Ecto neural progenitor cell (in vitro differentiated cells): ENCODE results near the gene FRA10AC1.

Experiments
- DNase-seq: peaks from one replicate; pipeline ENCODE4 v3.0.0-alpha.2; 2018; ENCODE audit warnings: low spot score

The FRA10AC1 gene, protein sequence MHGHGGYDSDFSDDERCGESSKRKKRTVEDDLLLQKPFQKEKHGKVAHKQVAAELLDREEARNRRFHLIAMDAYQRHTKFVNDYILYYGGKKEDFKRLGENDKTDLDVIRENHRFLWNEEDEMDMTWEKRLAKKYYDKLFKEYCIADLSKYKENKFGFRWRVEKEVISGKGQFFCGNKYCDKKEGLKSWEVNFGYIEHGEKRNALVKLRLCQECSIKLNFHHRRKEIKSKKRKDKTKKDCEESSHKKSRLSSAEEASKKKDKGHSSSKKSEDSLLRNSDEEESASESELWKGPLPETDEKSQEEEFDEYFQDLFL

DNA sequence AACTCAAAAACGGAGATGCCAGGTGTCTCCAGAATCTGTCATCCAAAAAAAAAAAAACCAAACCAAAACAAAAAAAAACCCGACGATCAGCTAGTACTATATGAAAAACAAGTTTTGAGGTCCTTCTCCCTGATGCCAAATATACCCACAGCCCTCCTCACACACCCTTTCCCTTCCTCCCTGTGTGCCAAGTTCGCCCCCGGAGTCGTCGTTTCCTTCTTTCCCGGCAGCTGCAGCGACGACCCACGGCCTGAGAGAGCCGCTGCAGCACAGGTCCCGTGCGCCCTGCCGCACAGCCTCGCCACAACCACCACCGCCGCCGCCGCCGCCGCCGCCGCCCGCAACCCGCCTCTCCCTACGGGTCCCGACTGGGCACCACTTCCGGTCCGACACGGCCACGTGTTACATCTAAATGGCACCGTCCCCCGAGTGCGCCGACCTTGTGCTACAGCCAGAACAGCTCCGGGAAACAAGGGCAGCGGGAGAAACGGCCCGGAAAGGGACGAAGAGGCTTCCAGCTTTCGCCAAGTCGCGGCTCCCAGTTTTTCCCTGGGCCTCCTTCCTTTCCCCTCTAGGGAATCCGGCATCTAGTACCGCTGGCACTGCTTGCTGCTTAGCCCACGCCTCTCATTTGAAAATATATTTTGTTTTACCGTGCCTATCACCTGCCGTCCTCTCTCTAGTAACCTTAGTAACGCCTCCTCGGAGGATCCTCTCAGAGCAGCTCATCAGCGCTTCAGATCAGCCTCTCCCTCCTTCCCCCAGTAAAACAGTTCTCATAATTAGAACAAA, at the start of gene FRA10AC1:
TSS of gene FRA10AC1 (minus strand) at position 383 of the 792 bp plus-strand sequence. CDS start 2,486 bp downstream, outside the sequence.
- peak; percentile 99 for DNase-seq

DNA sequence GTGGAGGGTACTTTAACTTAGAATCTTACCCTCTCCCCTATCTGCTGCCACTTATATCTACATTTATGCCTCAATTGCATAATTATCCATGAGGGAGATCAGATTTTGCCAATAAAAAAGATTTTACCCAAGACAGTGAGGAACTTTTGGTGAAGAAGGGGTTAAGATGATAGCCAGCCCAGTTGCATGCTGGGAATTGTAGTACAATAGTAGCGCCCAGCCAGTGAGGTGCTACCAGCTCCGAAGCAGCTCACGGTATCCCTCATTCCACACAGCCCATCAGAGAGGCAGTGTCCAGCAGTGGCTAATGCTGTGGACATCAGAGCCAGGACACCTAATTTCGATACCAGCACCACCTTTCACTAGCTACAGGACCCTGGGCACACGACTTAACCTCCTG, 49.4 kb upstream of the FRA10AC1 start:
- DNase-seq, result peak; percentile 64

DNA sequence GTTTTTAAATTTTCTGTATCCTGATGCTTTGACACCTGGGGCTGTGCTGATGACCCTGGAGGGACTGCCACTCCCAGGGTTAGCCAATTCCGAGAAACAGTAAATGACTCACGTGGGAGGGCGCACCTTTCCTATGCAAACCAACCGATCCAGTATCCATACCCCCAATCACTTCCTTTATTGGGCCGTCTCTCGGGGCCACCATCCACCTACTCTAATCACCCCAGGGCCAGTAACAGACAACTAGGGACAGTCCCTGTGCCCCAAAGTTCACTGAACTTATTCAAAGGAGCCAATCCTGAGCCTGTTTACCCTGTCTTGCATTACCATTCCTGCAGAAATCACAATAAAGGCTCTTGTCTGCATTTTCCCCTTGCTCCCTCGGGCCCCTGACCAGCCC, 48.7 kb upstream of the FRA10AC1 start:
- DNase-seq, result no peak

DNA sequence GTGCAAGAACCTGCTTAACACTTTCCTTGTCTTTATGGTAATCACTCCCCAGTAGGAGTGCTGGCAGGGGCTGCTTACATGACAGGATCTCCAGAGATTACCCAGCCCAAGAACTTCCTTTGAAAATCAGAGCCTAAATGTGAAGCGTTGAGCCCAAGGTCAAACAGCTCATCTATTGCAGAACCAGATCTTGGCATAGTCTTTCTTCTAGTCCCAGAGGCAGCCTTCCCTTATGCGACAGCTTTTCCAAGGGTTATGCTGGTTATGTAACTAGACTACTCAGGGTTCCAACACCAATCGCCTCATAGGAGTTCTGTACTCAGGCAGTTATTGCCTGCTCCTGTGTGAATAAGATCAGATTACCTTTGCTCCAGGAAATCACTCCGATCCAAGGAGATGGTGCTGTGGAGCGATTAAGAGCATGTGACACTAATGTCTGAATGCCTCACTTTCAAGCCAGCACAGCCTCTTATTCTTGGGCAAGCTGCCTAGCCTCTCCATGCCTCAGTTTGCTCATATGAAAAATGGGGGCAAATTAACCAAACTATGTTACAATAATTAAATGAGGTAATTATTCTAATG, 46.9 kb upstream of the FRA10AC1 start:
- DNase-seq, result no peak

DNA sequence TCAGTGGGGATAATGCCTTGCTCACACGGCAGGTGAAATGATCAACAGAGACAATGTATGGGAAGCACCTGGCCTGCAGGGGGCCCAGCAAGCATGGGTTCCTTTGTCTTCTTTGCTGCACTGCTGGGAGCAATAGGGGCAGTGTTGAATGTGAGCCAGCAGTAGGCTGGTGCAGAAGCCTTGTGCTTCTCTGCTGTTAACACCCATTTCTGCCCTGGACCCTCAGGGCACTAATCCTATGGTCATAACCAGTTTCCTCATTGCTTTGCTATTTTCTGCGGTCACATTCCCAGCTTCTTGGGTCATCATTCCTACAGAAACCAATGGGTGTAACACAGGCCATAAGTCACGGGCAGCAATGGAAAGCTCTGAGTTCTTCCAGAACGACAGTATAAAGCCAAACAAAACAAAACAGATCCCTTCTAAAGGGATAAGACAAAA, 44.5 kb upstream of the FRA10AC1 start:
- DNase-seq, result no peak

DNA sequence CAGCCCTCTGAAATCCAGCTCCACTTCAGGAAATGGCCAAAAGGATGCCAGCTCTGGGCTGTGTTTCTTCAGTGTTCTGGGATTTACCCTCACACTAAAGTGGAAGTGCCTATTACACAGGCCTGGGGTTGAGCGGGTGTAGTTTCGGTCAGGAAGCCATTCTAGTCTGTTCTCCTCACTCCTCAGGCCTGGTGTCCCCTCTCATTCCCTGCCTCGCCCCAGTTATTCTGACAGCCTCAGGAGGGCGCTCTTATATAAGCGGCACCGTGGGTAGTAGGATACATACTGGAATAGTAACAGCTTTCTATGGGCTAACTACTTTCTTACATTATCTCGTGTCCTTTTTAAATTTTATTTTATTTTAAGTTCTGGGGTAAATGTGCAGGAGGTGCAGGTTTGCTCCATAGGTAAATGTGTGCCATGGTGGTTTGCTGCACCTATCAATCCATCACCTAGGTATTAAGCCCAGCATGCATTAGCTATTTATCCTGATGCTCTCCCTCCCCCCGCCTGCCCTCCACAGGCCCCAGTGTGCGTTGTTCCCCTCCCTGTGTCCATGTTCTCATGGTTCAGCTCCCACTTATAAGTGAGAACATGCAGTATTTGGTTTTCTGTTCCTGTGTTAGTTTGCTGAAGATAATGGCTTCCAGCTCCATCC, 43.1 kb upstream of the FRA10AC1 start:
- DNase-seq, result peak; percentile 69

DNA sequence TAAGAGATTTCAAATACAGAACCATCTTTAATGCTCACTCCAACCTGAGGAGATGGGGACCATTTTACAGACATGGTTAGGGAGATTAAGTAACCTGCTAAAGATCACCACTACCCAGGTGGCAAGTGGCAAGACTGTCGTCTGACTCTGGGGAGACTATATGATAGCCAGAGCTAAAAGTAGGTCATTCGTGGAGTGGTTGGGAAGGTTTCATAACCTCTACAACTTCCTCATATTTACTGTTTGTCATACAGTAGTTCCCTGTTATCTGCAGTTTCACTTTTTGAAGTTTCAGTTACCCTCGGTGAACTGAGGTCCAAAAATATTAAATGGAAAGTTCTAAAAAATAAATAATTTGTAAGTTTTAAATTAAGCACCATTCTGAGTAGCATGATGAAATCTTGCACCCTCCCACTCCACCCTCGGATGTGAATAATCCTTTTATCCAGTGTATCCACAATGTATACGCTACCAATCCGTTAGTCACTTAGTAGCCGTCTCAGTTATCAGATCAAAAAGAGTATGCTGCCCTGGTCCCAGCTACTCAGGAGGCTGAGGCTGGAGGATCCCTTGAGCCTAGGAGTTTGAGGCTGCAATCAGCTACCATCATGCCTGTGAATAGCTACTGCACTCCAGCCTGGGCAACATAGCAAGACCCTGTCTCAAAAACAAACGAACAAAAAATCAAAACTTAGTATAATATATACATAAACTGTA, 40.4 kb upstream of the FRA10AC1 start:
- DNase-seq, result no peak

DNA sequence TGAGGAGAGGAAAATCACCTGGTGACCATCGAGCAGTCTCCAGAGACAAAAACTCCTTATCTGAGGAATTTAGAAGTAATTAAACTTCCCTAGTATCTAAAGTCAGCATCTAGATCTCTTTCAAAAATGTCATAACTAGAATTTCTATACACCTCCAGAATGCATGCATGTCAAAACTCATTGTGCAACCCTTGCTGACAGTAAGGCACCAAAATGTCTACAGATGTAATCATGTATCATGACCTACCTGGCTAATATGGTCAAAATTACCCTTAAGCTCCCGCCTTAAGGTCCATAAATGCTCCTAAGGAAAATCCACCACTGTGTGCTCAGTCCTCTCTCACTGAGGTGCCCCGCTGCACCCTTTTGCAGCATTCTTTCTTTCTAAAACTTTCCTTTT, 39.0 kb upstream of the FRA10AC1 start:
- no peak for DNase-seq

DNA sequence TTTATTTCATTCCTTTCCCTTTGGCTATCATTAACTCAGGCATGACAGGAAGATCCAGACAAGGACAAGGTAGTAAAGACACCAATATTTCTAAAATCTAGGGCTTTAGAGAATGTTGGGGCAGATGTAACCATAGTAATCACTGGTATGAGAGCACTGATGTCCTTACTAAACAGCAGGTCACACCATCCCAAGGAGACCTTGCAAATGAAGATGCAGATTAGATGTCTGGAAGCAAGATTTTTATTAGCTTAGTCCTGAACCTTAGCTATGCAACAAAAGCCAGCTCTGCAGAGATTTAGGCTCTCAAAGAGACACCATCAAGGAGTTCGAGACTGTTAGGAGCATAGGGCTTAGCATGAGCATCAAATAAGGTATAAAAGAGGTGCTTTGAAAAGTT, 23.6 kb upstream of the FRA10AC1 start:
- no peak for DNase-seq

DNA sequence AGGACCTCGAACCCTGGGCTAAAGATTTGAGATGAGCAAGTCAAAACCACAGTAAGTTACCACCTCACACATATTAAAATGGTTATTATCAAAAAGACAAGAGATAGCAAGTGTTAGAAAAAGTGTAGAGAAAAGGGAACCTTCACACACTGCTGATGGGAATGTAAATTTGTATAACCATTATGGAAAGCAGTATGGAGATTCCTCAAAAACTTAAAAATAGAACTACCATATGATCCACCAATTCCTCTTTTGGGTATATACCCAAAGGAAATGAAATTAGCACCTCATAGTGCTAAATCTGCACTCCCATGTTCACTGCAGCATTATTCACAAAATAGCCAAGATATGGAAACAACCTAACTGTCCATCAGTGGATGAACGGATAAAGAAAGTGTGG, 20.8 kb upstream of the FRA10AC1 start:
- no peak for DNase-seq

DNA sequence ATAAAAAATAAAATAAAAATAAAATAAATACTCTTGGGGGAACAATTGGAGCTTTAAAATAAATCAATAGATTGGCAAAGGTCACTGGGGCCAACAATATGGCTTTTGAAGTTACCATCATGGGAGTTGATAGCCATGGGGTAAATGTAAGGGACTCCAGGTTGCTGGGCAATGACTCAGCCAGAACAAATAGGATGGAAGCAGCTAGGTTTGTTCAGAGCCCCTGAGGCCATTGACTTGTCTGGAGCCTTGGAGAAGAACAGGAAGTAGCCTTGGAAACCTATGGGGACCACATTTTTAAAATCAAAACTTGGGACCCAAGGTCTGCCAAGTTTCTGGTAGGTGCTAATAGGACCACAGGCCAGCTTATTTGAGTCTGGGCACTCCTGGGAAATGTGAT, 20.2 kb upstream of the FRA10AC1 start:
- no peak for DNase-seq

DNA sequence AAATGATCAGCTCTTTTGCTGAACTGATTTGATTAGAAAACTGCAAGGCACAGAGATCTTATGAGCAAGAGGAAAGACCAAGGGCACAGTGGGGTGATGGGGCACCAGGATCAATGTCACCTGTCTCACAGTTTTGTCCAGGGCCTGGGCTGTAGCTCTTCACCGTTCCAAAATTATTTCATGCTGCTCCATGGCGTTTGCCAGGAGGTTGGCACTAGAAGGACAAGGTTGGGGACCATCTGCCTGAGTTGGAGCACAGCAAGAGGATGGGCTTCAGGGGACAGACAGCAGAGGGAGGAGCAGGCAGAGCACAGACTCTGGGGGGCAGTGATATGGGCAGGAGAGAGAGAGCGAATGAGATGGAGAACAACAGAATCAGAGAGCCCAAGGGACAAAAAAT, 17.5 kb upstream of the FRA10AC1 start:
- no peak for DNase-seq

DNA sequence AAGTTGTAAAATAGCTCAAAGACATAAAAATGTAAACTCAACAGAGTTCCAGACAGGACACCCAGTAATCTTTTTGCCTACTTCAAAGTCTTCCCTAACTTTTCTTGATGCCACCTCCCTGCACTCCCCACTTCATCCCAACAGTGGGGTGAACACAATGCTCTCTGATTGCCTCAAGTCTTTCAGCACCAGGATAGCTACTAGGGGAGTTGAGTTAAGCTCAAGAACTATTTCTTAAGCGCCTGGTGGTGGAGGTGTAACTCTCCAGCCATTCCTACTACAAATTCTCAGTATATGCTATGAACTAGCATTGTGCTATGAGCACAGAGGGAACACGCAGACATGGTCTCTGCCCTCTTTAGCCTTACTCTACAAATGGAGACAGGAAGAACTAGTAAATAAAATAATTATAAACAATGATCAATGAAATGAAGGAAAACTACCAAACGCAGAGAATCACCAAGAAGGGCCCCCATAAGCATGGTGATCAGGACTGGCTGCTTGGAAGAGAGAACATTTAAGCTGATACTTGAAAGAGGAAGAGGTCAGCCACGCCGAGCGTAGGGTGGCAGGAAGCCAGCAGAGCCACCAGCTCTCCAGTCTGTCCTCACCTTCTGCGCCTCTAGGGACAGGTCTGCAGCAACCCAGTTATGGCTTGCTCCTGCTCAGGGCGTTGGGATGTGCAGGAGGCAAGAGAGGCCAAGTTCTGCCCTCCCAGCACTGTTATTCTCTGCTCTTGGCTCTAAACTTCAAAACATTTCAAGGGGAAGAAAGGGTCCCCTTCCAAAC, 16.7 kb upstream of the FRA10AC1 start:
- no peak for DNase-seq

DNA sequence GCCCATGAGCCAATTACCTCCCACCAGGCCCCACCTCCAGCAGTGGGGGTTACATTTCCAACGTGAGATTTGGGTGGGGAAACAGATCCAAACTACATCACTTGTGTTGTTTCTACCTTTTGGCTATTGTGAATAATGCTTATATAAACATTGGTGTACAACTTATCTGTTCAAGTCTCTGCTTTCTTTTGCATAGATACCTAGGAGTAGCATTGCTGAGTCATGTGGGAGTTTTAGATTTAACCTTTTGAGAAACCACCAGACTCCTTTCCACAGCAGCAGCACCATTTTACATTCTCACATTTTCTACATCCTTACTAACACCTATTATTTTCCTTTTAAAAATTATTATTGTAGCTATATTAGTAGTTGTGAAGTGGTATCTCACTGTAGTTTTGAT, 14.4 kb upstream of the FRA10AC1 start:
- no peak for DNase-seq

DNA sequence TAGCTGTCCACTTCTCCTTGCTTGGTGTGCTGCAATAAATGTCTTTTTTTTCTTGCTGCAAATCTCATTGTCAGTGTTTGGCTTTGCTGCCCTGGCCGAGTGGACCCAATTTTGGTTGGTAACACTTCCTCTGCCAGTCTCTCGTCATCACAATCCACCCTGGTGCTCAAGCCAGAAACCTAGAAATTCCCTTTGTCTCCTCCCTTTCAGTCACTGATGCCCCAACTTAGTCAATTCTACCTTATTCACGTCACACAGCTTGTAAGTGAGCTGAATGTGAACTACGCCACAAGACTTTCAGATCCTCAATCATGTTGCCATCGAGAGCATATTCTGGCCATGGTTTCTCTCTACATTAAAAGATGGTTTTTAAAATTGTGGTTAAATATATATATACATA, 13.0 kb upstream of the FRA10AC1 start:
- DNase-seq, result no peak

DNA sequence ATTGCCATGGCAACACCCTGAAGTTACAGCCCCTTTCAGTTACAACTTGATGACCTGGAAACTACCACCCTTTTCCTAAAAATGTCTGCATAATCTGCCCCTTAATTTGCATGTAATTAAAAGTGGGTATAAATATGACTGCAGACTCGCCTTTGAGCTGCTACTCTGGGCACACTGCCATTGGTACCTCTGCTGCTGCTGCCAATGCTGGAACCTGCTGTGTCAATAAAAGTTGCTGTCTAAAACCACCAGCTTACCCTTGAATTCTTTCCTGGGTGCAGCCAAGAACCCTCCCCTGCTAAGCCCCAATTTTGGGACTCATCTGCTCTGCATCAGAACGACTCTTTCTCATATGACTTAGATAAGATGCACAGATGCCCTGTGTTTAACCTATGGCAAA, 10.2 kb upstream of the FRA10AC1 start:
- DNase-seq, result no peak

DNA sequence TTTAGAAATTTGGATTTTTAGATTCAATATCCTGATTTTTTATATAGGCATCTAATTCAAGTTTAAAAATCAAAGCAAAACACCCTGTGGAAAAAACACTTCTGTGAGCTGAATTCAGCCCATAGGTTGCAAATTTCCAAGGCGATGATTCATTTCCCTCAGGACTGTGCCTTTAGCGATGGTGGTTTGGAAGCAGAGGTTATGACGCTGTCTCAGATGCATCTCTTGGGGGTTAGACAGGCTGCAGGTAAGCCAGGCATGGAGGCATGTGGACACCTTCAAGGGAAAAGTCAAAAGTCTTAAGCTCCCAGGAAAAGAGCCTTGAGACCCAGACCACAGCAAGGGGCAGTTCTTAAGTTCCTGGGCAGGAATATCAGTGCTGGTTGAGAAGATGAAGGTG, 9.5 kb upstream of the FRA10AC1 start:
- DNase-seq, result no peak

DNA sequence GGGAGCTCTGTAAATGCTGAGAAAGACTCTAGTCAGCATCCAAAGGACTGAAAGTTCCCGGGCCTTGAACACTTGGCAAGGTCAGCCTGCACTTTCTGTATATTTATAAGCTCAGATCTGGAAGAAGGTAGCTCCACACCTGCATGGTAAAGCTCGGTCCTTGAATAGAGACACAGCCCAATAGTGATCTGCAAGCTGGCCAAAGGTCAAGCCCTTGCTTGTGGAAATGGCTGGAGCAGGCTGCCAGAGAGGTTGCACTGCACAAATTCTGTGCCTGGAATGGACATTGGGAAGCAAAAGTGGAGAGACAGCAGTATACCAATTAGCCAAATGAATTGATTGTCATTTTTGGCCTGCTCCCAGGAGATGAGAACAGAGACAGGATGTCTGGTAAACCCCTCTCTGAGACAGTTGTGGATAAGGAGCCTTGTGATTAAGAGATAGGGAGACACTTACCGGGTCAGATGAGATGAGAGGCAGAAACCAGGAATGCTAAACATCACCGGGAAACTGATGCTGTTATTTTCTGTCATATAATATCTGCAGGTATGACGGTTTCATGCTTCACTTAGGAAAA, 8.0 kb upstream of the FRA10AC1 start:
- DNase-seq, result no peak

DNA sequence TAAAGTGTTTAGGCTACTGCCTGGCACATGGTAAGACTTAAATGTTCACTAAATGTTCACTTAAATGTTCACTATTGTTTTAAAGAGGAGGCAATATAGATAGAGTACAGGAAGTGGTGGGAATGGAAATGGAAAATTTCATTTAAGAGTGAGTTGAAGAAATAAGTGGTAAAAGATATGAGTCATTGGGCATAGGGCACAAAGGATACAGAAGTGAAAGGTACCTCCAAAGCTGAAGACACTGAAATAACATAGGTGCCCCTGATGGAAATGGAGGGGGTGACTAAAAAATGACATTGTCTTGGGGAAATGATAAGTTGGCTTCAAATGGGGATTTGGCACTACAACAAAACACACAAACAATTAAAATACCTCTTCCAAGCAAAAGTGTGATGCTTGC, 5.2 kb upstream of the FRA10AC1 start:
- no peak for DNase-seq

DNA sequence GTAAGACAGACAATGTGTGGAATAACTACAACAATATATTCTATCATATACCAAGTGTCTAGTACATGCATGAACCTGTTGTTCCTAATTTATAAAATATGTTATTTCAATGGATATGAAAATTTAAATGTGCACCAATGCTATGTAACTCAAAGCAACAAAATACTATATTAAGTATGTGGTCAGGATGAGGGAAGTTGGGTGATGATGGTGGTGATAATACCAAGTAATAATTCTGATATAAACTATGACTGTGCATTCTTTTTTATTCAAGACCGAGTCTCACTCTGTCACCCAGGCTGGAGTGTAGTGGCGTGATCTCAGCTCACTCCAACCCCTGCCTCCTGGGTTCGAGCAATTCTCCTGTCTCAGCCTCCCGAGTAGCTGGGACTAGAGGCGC, 2.1 kb upstream of the FRA10AC1 start:
- DNase-seq, result no peak

DNA sequence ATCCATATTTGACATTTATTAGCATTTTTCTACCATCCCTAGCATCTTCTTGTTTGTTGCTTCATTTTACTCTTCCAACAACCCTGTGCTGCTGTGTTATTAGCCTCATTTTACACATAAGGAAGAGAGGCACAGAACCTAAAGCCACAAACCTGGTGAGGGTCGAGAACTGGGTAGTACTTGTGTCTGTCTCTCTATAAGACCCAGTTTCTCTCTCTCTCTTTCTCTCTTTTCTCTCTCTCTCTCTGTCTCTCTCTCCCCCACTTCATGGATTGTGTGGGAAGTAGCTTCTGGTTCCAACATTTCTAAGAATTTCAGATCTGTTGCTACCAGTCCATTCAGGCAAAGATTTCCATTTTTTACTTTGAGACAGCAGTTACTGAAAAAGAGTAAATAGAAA, 1.4 kb upstream of the FRA10AC1 start:
- DNase-seq, result no peak
